Measurements from ENCODE around the gene SIK3. TPM values are rescaled to one million over a fixed set of nuclear protein-coding genes. Genes with fewer than 3 reads are reported as not detected.

SIK3 gene
- total RNA-seq, 1 experiment from 2014 or later = 14.5 TPM

DNA sequence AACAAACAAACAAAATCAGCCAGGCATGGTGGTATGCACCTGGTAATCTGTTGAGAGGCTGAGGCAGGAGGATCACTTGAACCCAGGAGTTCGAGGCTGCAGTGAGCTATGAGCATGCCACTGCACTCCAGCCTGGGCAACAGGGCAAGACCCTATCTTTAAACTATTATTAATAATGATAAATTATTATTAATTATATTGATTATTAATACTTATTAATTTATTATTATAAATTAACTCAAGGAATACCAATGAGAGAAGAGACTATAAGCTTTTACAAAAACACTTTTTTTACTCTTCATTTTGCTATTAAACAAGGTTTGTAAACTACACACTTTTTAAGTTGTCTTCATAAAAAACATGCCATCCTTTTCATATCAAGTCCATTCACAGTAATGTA lies 163.1 kb downstream of the SIK3 start:
- ATAC-seq = no peak
- no peaks in the 10 kb centered on the region for H3K27me3 ChIP-seq (ENCODE audit: low read length)
- H3K79me2 ChIP-seq (ENCODE audit: low read length) = no peaks in the 10 kb centered on the region
- no peak overlapping the region for H3K9ac ChIP-seq (ENCODE audit: low read length)
- H4K20me1 ChIP-seq (ENCODE audit: low read length) = no peaks in the 10 kb centered on the region
- no TSS peak for BruUV-seq (replicated peaks)
- ChIA-PET POLR2A (ENCODE audit: unreplicated experiment) (no interaction called here), CTCF (no interaction called here)
- no peak overlapping the region for H3K27ac ChIP-seq (ENCODE audit: low read length)
- TF ChIP-seq EZH2phosphoT487 (IDR thresholded peaks at IDR 0.05; ENCODE audit: borderline replicate concordance, low read length) (no peak), EZH2 (IDR thresholded peaks at IDR 0.05; ENCODE audit: low read length, unreplicated experiment) (no peak)
- TF ChIP-seq, protein P1, sequence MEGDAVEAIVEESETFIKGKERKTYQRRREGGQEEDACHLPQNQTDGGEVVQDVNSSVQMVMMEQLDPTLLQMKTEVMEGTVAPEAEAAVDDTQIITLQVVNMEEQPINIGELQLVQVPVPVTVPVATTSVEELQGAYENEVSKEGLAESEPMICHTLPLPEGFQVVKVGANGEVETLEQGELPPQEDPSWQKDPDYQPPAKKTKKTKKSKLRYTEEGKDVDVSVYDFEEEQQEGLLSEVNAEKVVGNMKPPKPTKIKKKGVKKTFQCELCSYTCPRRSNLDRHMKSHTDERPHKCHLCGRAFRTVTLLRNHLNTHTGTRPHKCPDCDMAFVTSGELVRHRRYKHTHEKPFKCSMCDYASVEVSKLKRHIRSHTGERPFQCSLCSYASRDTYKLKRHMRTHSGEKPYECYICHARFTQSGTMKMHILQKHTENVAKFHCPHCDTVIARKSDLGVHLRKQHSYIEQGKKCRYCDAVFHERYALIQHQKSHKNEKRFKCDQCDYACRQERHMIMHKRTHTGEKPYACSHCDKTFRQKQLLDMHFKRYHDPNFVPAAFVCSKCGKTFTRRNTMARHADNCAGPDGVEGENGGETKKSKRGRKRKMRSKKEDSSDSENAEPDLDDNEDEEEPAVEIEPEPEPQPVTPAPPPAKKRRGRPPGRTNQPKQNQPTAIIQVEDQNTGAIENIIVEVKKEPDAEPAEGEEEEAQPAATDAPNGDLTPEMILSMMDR (conservative IDR thresholded peaks at IDR 0.05; ENCODE audit: low read depth, low read length) = no peak
- peaks cover 8% of the 10 kb centered on the region for H3F3A ChIP-seq (ENCODE audit: low read length, unreplicated experiment)
- H3K9me3 ChIP-seq (ENCODE audit: low read length) = no peaks in the 10 kb centered on the region
- peaks cover 23% of the 10 kb centered on the region for H3K4me1 ChIP-seq (ENCODE audit: insufficient read depth, low read length)
- DNase-seq = no peak
- intact Hi-C loops (cut with micrococcal nuclease) = no loop called here
- H3K4me2 ChIP-seq (ENCODE audit: low read length) = no peak overlapping the region
- no peaks in the 10 kb centered on the region for H3K36me3 ChIP-seq (ENCODE audit: low read depth, low read length)
- no peak overlapping the region for H3K4me3 ChIP-seq (ENCODE audit: low read length)
- no peak overlapping the region for H2AFZ ChIP-seq (ENCODE audit: low read length)
- no peaks in the 10 kb centered on the region for H3K9me2 ChIP-seq (replicated peaks; ENCODE audit: low read length)

DNA sequence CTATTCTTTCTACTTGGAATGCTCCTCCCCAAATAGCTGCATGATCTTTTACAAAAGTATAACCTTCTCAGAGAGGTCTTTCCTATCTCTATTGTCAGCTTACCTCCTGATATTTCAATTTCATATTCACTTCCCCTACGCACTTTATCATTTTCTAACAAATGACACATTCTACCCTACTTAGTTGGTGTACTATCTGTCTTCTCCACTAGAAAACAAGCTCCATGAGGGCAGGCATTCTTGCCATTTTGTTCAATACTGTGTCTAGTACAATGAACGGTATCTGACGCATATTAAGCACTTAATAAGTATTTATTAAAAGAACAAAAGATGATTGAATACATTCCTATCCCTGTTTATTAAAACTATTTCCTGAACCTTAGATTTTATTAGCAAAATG lies 164.3 kb downstream of the SIK3 start:
- Histone ChIP-seq H3K4me1 (ENCODE audit: insufficient read depth, low read length) (peaks cover 23% of the 10 kb centered on the region), H3K9ac (ENCODE audit: low read length) (no peak overlapping the region), H3K9me3 (ENCODE audit: low read length) (no peaks in the 10 kb centered on the region), H3K9me2 (replicated peaks; ENCODE audit: low read length) (no peaks in the 10 kb centered on the region), H3K27ac (ENCODE audit: low read length) (no peak overlapping the region), H3K4me2 (ENCODE audit: low read length) (no peak overlapping the region), H3K27me3 (ENCODE audit: low read length) (no peaks in the 10 kb centered on the region), H3K79me2 (ENCODE audit: low read length) (no peaks in the 10 kb centered on the region), H3K36me3 (ENCODE audit: low read depth, low read length) (no peaks in the 10 kb centered on the region), H3K4me3 (ENCODE audit: low read length) (no peak overlapping the region), H2AFZ (ENCODE audit: low read length) (no peak overlapping the region), H4K20me1 (ENCODE audit: low read length) (no peaks in the 10 kb centered on the region), H3F3A (ENCODE audit: low read length, unreplicated experiment) (peaks cover 8% of the 10 kb centered on the region)
- TF ChIP-seq, protein P1 (conservative IDR thresholded peaks at IDR 0.05; ENCODE audit: low read depth, low read length) = no peak
- TF ChIP-seq EZH2 (IDR thresholded peaks at IDR 0.05; ENCODE audit: low read length, unreplicated experiment) = no peak
- TF ChIP-seq EZH2phosphoT487 (IDR thresholded peaks at IDR 0.05; ENCODE audit: borderline replicate concordance, low read length) = no peak
- intact Hi-C loops (cut with micrococcal nuclease) = no loop called here
- ATAC-seq (no peak), DNase-seq (no peak)
- no TSS peak for BruUV-seq (replicated peaks)
- ChIA-PET POLR2A (ENCODE audit: unreplicated experiment) (no interaction called here), CTCF (no interaction called here)

DNA sequence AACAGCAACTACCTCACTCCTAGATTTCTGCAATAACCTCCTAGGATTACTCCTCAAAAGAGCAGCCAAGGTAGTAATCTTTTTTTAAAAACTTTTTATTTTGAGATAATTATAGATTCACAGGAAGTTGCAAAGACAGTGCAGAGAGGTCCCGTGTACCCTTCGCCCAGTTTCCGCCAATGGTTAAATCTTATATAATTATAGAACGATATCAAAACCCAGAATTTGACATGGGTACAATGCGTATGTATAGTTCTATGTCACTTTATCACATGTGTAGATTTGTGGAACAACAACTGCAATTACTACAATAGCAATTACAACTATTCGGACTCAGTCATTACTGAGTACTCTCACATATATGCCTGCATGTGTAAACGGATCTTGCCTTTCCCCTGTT lies 166.0 kb downstream of the SIK3 start:
- H3K4me2 ChIP-seq (ENCODE audit: low read length) = peak overlapping the region; percentile 51
- H3K27ac ChIP-seq (ENCODE audit: low read length) = peak overlapping the region; percentile 70
- CTCF ChIA-PET = no interaction called here

More for the DNA sequence above, 166.0 kb downstream of the SIK3 start:
- DNase-seq = no peak
- Histone ChIP-seq H3K4me1 (ENCODE audit: insufficient read depth, low read length) (peaks cover 23% of the 10 kb centered on the region), H3K4me3 (ENCODE audit: low read length) (no peak overlapping the region), H3K9ac (ENCODE audit: low read length) (0 out of 2 replicates have a peak overlapping the region, but pooled peaks have one; percentile 13), H4K20me1 (ENCODE audit: low read length) (no peaks in the 10 kb centered on the region), H3K36me3 (ENCODE audit: low read depth, low read length) (peaks cover under 1% of the 10 kb centered on the region; the same call in 1 of the 2 replicates), H3K9me3 (ENCODE audit: low read length) (no peaks in the 10 kb centered on the region), H3K27me3 (ENCODE audit: low read length) (no peaks in the 10 kb centered on the region), H2AFZ (ENCODE audit: low read length) (no peak overlapping the region), H3K9me2 (replicated peaks; ENCODE audit: low read length) (no peaks in the 10 kb centered on the region), H3F3A (ENCODE audit: low read length, unreplicated experiment) (peaks cover 8% of the 10 kb centered on the region), H3K79me2 (ENCODE audit: low read length) (no peaks in the 10 kb centered on the region)
- intact Hi-C loops (cut with micrococcal nuclease) = no loop called here
- BruUV-seq (replicated peaks) = no TSS peak
- TF ChIP-seq EZH2phosphoT487 (IDR thresholded peaks at IDR 0.05; ENCODE audit: borderline replicate concordance, low read length) (no peak), EZH2 (IDR thresholded peaks at IDR 0.05; ENCODE audit: low read length, unreplicated experiment) (no peak)
- TF ChIP-seq, protein P1 (conservative IDR thresholded peaks at IDR 0.05; ENCODE audit: low read depth, low read length) = no peak
- ATAC-seq = no peak
- POLR2A ChIA-PET (ENCODE audit: unreplicated experiment) = no interaction called here
